ENCODE measurements around the gene CSMD2.

CSMD2 gene

DNA sequence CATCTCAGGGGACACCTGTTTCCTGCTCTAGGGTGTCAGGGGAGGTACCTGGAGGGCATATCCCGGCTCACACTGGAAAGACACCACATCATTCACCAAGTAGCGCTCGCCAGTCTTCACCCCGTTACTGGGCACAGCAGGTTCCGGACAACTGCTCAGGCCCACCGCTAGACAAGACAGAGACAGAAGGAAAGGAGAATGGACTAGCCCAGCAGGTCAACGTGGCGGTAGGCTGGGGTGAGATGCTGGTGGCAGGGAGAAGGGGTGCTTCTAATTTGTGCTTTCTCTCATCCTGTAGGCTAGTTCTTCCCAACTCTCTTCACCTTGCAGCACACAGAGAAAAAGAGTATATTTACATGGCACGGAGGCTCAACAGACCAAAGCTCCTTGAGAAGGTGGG, 547.6 kb downstream of the CSMD2 start:
- H3K9me3 ChIP-seq (ENCODE audit: insufficient read depth, low read depth, low read length) = no peaks in the 10 kb centered on the region
- H2AFZ ChIP-seq (ENCODE audit: low read length) = no peak overlapping the region
- H3K9ac ChIP-seq (ENCODE audit: low read depth, low read length, poor library complexity, severe bottlenecking) = no peak overlapping the region
- no peaks in the 10 kb centered on the region for H3K36me3 ChIP-seq (ENCODE audit: insufficient read depth, low read length)
- H3K4me1 ChIP-seq (ENCODE audit: insufficient read depth, low read length, poor library complexity, severe bottlenecking) = peaks cover 29% of the 10 kb centered on the region
- peak overlapping the region; percentile 50 for H3K4me2 ChIP-seq (ENCODE audit: low read depth, low read length, poor library complexity, severe bottlenecking)
- H3F3A ChIP-seq (ENCODE audit: low read depth) = no peaks in the 10 kb centered on the region
- H3K79me2 ChIP-seq (ENCODE audit: insufficient read depth, low read length) = no peaks in the 10 kb centered on the region
- no peaks in the 10 kb centered on the region for H3K9me2 ChIP-seq (replicated peaks; ENCODE audit: low read depth, low read length)
- H3K27me3 ChIP-seq (ENCODE audit: insufficient read depth, low read length, poor library complexity, severe bottlenecking) = no peaks in the 10 kb centered on the region
- TF ChIP-seq EZH2phosphoT487 (IDR thresholded peaks at IDR 0.05; ENCODE audit: borderline replicate concordance) = no peak
- TF ChIP-seq CTCF (conservative IDR thresholded peaks at IDR 0.05; ENCODE audit: low read length) = no peak
- H4K20me1 ChIP-seq (ENCODE audit: insufficient read depth, low read length, poor library complexity, severe bottlenecking) = no peaks in the 10 kb centered on the region
- peak overlapping the region; percentile 50 for H3K4me3 ChIP-seq (ENCODE audit: low read length, poor library complexity, severe bottlenecking)

GRCh38 chr1:33616780-33617179, 548.2 kb downstream of the CSMD2 start:
- Histone ChIP-seq H3F3A (ENCODE audit: low read depth) (no peaks in the 10 kb centered on the region), H3K4me1 (ENCODE audit: insufficient read depth, low read length, poor library complexity, severe bottlenecking) (peaks cover 29% of the 10 kb centered on the region), H4K20me1 (ENCODE audit: insufficient read depth, low read length, poor library complexity, severe bottlenecking) (no peaks in the 10 kb centered on the region), H3K27me3 (ENCODE audit: insufficient read depth, low read length, poor library complexity, severe bottlenecking) (no peaks in the 10 kb centered on the region), H3K9me2 (replicated peaks; ENCODE audit: low read depth, low read length) (no peaks in the 10 kb centered on the region), H3K9me3 (ENCODE audit: insufficient read depth, low read depth, low read length) (no peaks in the 10 kb centered on the region), H3K4me3 (ENCODE audit: low read length, poor library complexity, severe bottlenecking) (peak overlapping the region; percentile 21), H3K4me2 (ENCODE audit: low read depth, low read length, poor library complexity, severe bottlenecking) (peak overlapping the region; percentile 50), H3K79me2 (ENCODE audit: insufficient read depth, low read length) (no peaks in the 10 kb centered on the region), H2AFZ (ENCODE audit: low read length) (no peak overlapping the region), H3K9ac (ENCODE audit: low read depth, low read length, poor library complexity, severe bottlenecking) (no peak overlapping the region), H3K36me3 (ENCODE audit: insufficient read depth, low read length) (no peaks in the 10 kb centered on the region)
- no peak for TF ChIP-seq CTCF (conservative IDR thresholded peaks at IDR 0.05; ENCODE audit: low read length)
- no peak for TF ChIP-seq EZH2phosphoT487 (IDR thresholded peaks at IDR 0.05; ENCODE audit: borderline replicate concordance)

- Histone ChIP-seq H3K4me1 (ENCODE audit: insufficient read depth, low read length, poor library complexity, severe bottlenecking) (peaks cover 29% of the 10 kb centered on the region), H3K4me2 (ENCODE audit: low read depth, low read length, poor library complexity, severe bottlenecking) (peak overlapping the region; percentile 24), H2AFZ (ENCODE audit: low read length) (no peak overlapping the region), H3K27me3 (ENCODE audit: insufficient read depth, low read length, poor library complexity, severe bottlenecking) (no peaks in the 10 kb centered on the region), H3K9ac (ENCODE audit: low read depth, low read length, poor library complexity, severe bottlenecking) (no peak overlapping the region), H3K4me3 (ENCODE audit: low read length, poor library complexity, severe bottlenecking) (peak overlapping the region; percentile 21), H3F3A (ENCODE audit: low read depth) (no peaks in the 10 kb centered on the region), H3K79me2 (ENCODE audit: insufficient read depth, low read length) (no peaks in the 10 kb centered on the region), H3K9me3 (ENCODE audit: insufficient read depth, low read depth, low read length) (no peaks in the 10 kb centered on the region), H3K36me3 (ENCODE audit: insufficient read depth, low read length) (no peaks in the 10 kb centered on the region), H3K9me2 (replicated peaks; ENCODE audit: low read depth, low read length) (no peaks in the 10 kb centered on the region), H4K20me1 (ENCODE audit: insufficient read depth, low read length, poor library complexity, severe bottlenecking) (no peaks in the 10 kb centered on the region)
- TF ChIP-seq EZH2phosphoT487 (IDR thresholded peaks at IDR 0.05; ENCODE audit: borderline replicate concordance) = no peak
- TF ChIP-seq CTCF (conservative IDR thresholded peaks at IDR 0.05; ENCODE audit: low read length) = no peak
Observed at GRCh38 chr1:33615546-33615945, 549.5 kb downstream of the CSMD2 start.
